Measurements from ENCODE around the gene SHLD1. TPM values are rescaled to one million over a fixed set of nuclear protein-coding genes. Genes with fewer than 3 reads are reported as not detected.

The SHLD1 gene
- total RNA-seq, 2 donors from 2014 or later, result 6.4 to 10.5 TPM

GRCh38 chr20:5818346-5818681 lies 68.1 kb downstream of the SHLD1 start:
- Histone ChIP-seq H3K36me3 (no peaks in the 10 kb centered on the region), H3K9me3 (no peaks in the 10 kb centered on the region), H3K27ac (no peak overlapping the region), H3K4me1 (replicated peaks) (no peaks in the 10 kb centered on the region), H3K4me3 (no peak overlapping the region), H3K27me3 (replicated peaks; ENCODE audit: insufficient read depth) (no peaks in the 10 kb centered on the region)
- TF ChIP-seq, protein P1, sequence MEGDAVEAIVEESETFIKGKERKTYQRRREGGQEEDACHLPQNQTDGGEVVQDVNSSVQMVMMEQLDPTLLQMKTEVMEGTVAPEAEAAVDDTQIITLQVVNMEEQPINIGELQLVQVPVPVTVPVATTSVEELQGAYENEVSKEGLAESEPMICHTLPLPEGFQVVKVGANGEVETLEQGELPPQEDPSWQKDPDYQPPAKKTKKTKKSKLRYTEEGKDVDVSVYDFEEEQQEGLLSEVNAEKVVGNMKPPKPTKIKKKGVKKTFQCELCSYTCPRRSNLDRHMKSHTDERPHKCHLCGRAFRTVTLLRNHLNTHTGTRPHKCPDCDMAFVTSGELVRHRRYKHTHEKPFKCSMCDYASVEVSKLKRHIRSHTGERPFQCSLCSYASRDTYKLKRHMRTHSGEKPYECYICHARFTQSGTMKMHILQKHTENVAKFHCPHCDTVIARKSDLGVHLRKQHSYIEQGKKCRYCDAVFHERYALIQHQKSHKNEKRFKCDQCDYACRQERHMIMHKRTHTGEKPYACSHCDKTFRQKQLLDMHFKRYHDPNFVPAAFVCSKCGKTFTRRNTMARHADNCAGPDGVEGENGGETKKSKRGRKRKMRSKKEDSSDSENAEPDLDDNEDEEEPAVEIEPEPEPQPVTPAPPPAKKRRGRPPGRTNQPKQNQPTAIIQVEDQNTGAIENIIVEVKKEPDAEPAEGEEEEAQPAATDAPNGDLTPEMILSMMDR (IDR thresholded peaks at IDR 0.05), result no peak
- TF ChIP-seq POLR2AphosphoS5 (IDR thresholded peaks at IDR 0.05), result no peak
- no peak for TF ChIP-seq POLR2A (IDR thresholded peaks at IDR 0.05)
- no peak for DNase-seq (ENCODE audit: low spot score)
- intact Hi-C loops (cut with DNase I), result no loop called here
- WGBS, result 79% methylated on average over 1 of the region's 1 CpG

DNA sequence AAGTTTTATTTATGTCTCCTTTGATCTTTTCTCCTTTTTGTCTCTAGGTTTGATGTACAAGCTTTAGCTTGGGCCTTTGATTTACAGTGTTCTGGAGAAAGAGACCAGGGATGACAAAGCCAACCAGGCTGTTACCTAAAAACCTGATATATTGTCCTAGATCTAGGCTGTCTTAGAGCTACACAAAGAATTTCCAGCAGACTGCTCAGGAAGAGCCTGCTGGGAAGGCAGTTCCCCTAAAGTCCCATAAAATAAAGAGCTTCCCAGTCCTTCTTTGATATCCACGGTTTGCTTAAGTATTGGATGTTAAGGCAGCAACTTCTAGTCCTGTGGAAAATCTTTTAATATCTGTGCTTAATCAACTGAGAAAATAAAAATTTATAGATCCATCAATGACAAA lies 70.5 kb downstream of the SHLD1 start:
- Histone ChIP-seq H3K27ac (no peak overlapping the region), H3K36me3 (no peaks in the 10 kb centered on the region), H3K27me3 (replicated peaks; ENCODE audit: insufficient read depth) (no peaks in the 10 kb centered on the region), H3K4me1 (replicated peaks) (no peaks in the 10 kb centered on the region), H3K4me3 (no peak overlapping the region), H3K9me3 (no peaks in the 10 kb centered on the region)
- TF ChIP-seq, protein P1 (IDR thresholded peaks at IDR 0.05), result no peak
- no peak for TF ChIP-seq POLR2A (IDR thresholded peaks at IDR 0.05)
- no peak for TF ChIP-seq POLR2AphosphoS5 (IDR thresholded peaks at IDR 0.05)
- 33% methylated on average over 1 of the region's 1 CpG for WGBS
- DNase-seq (ENCODE audit: low spot score), result no peak
- intact Hi-C loops (cut with DNase I), result no loop called here

GRCh38 chr20:5821627-5822215 lies 71.5 kb downstream of the SHLD1 start:
- DNase-seq (ENCODE audit: low spot score), result no peak
- WGBS, result 93% methylated on average over 4 of the region's 4 CpGs
- intact Hi-C loops (cut with DNase I), result no loop called here
- Histone ChIP-seq H3K4me3 (no peak overlapping the region), H3K4me1 (replicated peaks) (no peaks in the 10 kb centered on the region), H3K36me3 (no peaks in the 10 kb centered on the region), H3K27me3 (replicated peaks; ENCODE audit: insufficient read depth) (no peaks in the 10 kb centered on the region), H3K9me3 (no peaks in the 10 kb centered on the region), H3K27ac (no peak overlapping the region)
- TF ChIP-seq, protein P1 (IDR thresholded peaks at IDR 0.05), result no peak
- TF ChIP-seq POLR2A (IDR thresholded peaks at IDR 0.05) (no peak), POLR2AphosphoS5 (IDR thresholded peaks at IDR 0.05) (no peak)

- intact Hi-C loops (cut with DNase I), result no loop called here
- H3K9me3 ChIP-seq, result no peaks in the 10 kb centered on the region
- H3K27ac ChIP-seq, result no peak overlapping the region
- 70% methylated on average over 3 of the region's 3 CpGs for WGBS
- H3K4me1 ChIP-seq (replicated peaks), result no peaks in the 10 kb centered on the region
- no peaks in the 10 kb centered on the region for H3K27me3 ChIP-seq (replicated peaks; ENCODE audit: insufficient read depth)
- no peaks in the 10 kb centered on the region for H3K36me3 ChIP-seq
- TF ChIP-seq POLR2A (IDR thresholded peaks at IDR 0.05) (no peak), POLR2AphosphoS5 (IDR thresholded peaks at IDR 0.05) (no peak)
- TF ChIP-seq, protein P1 (IDR thresholded peaks at IDR 0.05), result no peak
- DNase-seq (ENCODE audit: low spot score), result no peak
- H3K4me3 ChIP-seq, result no peak overlapping the region
Observed at GRCh38 chr20:5822569-5822968, 72.4 kb downstream of the SHLD1 start.

GRCh38 chr20:5825130-5825719 lies 75.0 kb downstream of the SHLD1 start:
- no peaks in the 10 kb centered on the region for H3K27me3 ChIP-seq (replicated peaks; ENCODE audit: insufficient read depth)
- H3K4me3 ChIP-seq, result no peak overlapping the region
- no peak for DNase-seq (ENCODE audit: low spot score)
- WGBS, result 67% methylated on average over 9 of the region's 9 CpGs
- H3K27ac ChIP-seq, result no peak overlapping the region
- no peaks in the 10 kb centered on the region for H3K9me3 ChIP-seq
- H3K4me1 ChIP-seq (replicated peaks), result no peaks in the 10 kb centered on the region
- no peaks in the 10 kb centered on the region for H3K36me3 ChIP-seq
- TF ChIP-seq, protein P1 (IDR thresholded peaks at IDR 0.05), result no peak
- TF ChIP-seq POLR2A (IDR thresholded peaks at IDR 0.05), result no peak
- intact Hi-C loops (cut with DNase I), result no loop called here
